DMS53 treated with DMSO at 0.1 percent for 48 hours (cell line): ENCODE data around the gene PTPRK.
"Not testable (repeated sequence)": the region's sequence is repeated elsewhere in the genome, so short reads cannot be mapped to it uniquely, and the experiment has no call there.

ENCODE experiments used
- DNase-seq: peaks from one replicate; lab custom pipeline; 2025; ENCODE audit not compliant: unreplicated experiment; lab: John Stamatoyannopoulos, UW

The PTPRK gene

DNA sequence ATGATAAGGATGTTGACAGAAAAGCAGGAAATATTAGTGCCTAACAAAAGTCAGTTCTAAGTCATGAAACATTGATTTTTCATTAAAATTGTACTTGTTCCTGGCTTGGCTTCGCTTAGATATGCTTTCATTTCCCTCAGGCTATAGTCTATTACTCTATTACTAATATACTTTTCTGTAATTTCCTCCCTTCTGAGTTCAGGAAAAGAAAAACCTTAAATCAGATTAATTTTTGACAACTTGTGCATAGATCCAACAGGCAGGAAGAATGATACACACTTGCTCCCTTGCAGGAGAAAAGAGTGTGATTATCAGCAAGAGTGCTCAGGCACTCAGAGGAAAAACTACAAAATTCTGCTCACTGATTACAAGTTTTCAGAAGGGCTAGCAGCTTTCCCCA lies 474.4 kb downstream of the PTPRK start:
- no peak for DNase-seq

DNA sequence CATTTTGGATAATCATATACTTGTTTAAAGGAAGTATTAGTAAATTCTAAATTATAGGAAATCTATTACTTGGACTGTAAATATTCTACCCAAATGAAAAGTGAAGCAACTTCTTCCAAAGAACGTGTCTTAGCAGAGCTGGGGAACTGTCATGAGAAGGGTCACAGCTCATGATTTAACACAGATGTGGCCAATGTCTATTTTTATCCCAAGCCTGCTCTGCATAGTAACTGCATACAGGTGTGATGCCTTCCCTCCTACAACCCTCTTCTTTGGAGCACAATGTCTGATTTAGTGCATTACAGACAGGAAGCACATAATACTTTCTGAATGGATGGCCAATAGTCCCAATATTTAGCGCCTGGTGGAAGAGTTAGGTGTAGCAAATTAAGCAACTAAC lies 480.9 kb downstream of the PTPRK start:
- DNase-seq, result no peak

DNA sequence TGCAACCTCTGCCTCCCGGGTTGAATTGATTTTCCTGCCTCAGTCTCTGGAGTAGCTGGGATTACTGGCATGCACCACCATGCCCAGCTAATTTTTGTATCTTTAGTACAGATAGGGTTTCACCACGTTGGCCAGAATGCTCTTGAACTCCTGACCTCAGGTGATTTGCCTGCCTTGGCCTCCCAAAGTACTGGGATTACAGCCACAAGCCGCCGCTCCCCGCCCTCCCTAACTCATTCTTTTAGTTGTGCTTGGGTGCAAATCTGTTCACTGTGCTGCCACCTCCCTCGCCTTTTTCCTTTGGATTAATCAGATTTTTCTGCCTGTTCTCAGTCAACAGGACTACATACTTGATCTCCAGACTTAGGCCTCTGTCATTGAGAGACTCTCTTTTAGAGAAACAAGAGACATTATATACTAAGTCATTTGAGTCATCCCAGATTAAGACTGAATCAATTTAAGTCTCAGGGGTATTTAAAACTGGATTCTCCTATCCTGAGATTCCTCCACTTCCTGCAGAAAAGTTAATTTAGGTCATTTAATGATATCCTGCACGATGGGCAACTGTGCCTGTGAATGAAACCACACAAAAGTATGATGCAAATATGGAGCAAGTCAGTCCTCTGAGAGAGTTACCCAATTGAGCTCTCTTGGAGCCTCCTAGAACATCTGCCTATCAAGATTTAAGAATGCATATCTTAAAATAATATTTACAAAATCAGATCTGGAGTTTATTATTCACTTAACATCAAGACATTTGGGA lies 483.4 kb downstream of the PTPRK start:
- no peak for DNase-seq

DNA sequence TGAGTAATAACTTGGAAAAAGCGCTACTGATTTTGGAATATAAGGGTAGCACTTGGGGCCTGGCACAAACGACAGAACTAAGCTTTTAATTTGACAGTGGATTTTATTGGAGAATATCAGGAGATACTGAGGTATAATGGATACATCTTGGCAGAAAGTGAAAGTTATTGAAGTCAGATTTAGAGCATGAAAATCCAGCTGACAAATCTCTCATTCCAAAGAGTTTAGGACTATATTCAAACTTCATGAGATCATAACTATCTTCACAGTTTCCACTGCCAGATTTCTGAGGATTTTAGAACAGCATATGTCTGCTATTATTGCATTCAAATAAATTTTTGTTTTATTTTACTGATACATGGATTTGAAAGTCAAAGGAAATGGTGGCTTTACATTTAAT lies 487.2 kb downstream of the PTPRK start:
- no peak for DNase-seq

DNA sequence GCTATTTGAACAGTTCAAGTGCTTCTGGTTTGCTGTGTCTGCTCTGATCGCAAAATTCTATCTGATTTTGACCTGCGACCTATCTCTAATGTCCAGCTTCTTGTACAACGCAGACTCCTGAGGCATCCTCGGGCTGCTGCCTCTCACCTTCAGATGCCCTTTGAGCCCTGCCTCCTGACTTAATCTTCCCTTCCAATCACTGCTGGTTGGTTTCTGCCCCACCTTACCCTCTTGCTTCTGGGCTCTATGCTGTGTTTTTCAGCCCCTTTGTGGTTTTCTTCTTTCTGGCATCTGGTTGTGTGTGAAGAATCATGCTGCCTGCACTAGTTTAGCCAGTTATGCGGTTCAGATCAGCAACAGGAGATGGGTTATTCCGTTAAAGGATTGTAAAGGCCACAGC lies 488.4 kb downstream of the PTPRK start:
- no peak for DNase-seq

DNA sequence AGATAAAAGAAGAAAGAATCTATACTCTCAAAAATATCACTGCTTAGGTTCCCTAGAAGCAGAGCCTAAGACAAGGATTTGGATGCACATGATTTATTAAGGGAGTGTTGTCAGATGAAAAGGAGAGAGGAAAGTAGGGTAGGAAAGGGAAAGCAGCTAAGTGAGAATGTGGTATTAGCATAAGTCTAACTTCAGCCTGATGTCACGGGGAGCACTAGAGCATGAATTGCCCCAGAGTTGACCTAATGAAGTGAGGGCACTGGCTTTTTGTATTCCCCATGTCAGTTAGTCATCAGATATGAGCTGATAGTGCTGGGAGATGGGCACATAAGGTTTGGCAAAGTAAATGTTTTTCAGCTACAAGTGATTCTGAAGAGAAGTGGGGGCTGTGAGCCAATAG lies 490.6 kb downstream of the PTPRK start:
- no peak for DNase-seq

DNA sequence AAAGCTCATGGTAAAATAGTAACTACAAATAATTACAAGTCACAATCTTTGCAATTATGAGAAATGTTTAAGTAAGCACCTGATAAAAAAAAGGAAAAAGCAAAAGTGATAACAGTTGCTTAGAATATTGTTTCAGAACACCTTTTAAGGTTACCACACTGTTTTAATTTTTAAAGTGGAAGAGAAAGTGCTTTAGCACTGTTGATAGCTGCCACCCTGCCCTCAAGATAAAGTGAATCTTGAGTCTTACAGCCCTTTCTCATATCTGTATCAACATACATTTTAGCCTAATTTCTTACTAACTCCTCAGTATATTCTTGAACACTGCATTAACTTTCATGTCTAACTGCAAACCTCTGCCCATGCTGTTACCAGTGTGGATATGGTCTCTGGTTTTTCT lies 492.2 kb downstream of the PTPRK start:
- DNase-seq, result no peak

DNA sequence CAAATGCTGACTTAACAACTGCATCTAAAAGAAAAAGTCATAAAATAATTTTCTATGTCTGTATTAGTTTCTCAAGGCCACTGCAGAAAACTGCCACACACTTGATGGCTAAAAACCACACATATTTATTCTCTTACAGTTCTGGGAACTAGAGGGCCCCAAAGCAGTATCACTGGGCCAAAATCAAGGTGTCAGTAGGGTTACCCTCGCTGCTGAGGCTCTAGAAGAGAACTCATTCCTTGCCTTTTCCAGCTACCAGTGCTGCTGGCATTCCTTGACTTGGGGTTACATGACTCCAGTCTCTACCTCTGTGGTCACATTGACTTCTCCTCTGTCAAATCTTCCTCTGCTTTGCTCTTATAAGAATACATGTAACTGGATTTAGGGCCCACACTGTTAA lies 494.9 kb downstream of the PTPRK start:
- no peak for DNase-seq

DNA sequence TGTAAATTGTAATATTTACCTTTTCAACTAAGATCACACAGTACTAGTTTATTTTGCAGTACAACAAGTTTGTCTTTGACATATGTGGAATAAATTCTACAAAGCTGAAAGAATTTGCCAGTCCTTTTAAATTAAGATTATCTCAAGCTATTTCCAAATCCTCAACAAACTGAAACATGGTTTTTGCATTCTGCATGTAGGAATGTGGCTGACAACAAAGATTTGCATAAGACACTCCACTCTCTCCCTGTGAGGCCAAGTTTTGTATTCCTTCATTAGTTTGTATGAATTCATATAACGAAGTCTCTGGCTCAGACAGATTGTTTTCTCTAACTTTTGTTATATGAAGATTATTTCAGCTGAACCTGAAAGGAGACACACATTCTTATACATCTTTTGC lies 495.4 kb downstream of the PTPRK start:
- no peak for DNase-seq

DNA sequence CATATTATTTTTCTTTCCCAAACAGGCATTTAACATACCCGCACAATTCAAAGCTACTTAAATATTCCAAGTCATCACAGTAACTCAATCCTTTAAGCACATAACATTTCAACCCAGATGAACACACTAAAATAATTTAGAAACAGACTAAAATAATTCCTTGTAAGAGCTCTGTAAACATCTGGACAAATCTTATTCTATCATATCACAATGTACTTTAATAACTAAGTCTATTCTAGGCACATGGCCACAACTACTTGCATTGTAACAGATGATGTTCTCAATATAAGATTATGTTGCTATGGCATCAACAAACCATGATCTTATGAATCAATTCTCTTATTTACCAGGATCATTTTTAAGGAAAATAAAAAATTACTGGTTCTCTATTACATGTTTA lies 496.4 kb downstream of the PTPRK start:
- no peak for DNase-seq

DNA sequence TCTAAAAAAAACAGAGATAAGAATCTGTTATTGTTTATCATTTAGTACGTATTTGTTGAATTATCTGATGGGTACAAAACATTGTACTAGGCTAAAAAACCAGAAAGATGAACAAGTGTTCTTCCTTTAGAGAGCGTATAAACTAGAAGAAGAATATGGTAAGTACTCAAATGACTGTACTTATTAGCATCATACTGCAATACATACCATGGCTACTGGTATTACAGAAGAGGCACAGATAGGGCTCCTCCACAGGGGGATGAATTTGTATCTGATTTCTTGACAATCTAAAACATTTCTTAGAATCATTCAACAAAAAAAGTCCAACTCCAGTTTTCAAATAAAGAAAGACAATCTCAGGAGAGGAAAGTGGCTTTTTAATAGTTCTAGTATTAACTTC lies 501.6 kb downstream of the PTPRK start:
- DNase-seq, result no peak

DNA sequence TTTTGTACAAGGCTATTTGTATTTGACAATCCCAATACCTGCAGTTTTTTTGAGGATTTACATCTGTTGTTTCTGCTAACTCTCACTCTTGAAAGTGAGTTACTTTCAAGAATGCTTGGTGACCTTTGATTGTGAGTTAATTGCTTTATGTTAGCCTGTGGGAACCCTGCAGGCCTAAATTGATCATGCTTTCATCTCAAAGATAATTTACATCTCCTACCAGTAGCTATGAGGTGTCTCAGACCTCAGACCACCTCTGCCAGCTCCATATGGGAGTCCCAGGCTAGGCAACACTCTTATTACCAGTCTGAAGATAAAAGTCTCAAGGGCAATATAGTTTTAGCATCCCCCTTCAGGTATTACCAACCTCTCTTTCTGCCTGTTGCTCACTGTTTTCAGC lies 503.1 kb downstream of the PTPRK start:
- no peak for DNase-seq

DNA sequence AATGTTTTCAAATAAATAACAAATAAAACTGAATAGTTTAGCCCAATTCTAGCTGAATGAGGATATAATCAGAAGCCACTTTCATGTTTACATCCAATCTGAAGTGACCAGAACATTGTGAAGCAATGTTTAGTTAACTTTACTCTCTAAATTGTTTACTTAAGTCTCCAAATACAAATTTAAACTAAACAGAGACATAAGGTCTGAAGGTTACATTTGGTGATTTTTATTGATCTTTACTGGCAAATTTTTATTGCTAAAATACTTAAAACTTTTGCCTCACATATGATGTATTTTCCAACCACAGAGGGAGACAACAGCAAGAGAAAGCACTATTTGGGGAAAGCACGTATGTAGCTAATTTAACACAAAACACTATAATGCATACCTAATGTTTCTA lies 512.7 kb downstream of the PTPRK start:
- DNase-seq, result no peak

DNA sequence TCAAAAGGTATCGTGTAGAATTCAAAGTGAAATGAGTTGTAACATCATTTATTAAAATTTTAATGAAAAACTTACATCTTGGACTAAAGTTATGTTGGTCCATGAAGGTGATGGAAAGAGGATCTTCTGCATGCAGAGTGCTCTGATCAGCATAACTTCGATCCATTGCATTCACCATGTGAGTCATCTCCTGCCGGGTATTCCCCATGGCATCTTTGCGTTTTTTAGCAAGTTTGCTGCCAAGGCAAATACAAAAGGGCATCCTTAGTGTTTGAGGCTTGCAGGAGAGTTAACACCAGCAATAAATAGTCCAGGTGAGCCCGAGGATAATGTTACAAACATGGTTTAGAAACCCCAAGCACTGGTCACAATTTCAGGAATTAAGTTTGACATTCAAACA lies 515.4 kb downstream of the PTPRK start:
- no peak for DNase-seq

DNA sequence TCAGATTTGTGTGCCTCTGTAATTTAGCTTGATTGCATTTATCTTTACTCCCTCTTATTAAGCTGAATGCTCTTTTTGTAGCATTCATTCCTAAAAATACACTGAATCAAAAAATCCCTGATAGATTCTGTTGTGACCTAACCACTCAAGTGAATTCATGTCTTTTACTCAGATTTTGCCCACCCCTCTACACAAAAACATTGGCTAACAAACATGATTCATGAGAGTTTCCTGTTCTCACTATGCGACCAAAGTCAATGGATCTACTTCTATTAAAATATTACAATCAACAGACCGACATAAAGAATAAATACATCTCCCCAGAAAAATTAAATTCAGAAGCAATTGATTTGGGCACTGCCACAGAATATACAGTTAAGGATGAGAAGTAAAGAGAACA lies 520.0 kb downstream of the PTPRK start:
- no peak for DNase-seq

DNA sequence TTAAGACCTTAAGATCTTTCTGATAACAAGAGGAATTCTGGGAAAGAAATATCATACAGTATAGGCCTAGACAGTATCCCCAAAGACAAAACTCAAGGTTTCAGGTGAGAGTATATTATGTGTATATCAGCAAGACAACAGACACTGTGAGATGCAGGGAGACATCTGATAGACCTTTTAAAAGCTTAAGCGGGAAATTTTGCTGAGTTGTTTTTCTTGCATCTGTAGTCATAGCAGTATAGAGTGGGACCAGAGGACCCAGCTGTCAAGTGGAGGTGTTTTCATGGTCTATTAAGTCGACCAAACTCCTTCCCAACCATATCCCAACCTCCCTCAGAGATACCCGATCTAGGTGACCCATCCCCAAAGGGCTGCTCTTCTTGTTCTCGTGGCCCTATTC lies 521.4 kb downstream of the PTPRK start:
- DNase-seq, result no peak

DNA sequence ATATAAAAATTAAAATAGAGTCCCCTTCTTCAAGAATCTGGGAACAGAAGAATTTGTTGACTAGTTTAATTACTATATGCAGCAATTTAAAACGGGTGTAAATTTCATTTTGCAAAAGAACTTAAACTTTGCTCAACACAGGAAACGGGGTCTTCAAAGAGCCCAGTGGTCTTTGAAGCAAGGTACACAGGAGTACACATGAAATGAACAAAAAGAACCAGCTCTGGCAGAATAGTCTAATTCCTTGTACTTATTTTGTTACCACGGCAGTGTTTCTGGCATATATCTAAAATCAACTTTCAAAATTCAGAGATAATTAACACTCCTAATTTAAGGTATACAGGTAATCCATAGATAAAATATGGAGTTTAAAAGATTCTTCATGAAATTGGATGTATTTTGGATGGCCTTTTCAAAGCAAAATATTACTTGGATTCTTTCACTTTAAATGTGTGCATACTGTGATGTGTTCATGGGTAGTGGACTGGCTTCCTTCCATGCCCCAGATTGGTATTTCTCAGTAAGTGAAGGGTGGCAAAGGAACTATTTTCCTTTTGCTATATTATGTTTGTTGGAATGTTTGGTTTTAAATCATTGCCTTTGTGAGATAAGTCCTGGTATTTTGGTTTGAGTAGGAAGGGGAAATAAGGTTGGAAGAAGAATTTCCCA lies 522.8 kb downstream of the PTPRK start:
- no peak for DNase-seq

DNA sequence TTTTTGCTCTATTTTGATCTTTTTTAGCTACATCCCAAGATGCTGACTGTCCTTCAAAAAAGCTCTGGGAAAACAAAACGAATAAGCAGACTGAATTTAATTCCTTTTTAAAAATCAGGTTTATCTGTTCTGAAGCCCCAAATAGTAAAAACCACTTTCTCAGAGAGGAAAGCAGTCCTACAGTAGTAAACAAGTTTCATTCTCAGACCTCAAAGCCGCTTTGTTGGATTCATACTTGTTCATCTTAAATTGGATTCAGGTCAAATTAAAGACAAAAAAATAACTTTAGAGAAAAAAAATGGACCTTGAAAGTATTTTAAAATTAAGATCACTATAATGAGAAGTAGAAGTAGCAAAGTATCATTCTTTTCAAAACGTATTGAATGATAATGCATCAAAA lies 523.5 kb downstream of the PTPRK start:
- DNase-seq, result no peak

DNA sequence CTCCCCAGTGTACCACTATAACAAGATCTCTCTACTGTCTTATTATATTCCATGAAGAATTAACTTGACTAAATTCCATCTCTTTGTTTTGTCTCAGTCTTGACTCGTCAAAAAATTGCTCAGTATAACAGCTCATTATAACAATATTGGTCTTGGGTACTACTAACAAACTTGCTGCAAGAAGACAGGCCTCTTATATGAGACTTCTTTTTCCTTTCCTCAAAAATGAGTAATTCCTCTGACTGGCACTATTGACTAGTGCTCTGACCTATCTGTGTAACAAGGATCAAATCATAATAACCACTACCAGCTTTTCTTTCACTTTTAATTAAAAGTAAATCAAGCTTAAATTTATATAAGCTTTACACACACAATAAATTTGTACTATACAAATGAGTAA lies 528.3 kb downstream of the PTPRK start:
- no peak for DNase-seq

DNA sequence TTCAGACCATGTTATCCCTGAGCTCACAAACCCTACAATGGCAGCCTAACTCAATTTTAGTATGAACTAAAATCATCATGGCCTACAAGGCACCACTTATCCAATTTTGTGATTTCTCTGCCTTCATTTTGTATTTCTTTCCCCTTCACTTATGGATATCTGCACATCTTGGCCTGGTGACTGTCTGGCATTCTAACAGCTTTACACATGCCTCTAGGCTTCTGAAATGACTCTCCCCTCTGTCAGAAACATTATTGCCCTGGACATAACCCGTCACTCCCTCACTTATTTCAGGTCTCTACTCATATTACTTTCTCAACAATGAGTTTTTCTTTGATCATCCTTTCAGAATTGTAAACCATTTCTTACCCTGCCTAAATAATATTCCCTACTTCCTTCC lies 530.3 kb downstream of the PTPRK start:
- no peak for DNase-seq

DNA sequence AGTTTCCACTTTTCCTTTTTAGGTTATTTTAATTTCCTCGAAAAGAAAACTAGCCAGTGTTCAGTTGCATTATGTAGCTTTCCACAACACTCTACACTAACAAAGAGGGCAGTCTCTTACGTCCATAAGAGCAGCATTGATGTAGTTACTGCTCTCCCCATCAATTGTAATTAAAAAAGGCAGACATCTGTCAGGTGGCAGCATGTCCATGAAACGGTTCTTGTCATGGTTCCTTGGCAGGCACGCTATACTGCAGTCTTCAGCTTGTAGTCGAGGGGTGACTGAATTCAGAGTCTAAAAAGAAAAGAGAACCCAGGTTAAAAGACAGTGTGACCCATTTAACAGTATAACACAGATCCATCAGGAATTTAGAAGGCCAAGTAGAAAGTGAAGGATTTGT lies 539.4 kb downstream of the PTPRK start:
- DNase-seq, result no peak

DNA sequence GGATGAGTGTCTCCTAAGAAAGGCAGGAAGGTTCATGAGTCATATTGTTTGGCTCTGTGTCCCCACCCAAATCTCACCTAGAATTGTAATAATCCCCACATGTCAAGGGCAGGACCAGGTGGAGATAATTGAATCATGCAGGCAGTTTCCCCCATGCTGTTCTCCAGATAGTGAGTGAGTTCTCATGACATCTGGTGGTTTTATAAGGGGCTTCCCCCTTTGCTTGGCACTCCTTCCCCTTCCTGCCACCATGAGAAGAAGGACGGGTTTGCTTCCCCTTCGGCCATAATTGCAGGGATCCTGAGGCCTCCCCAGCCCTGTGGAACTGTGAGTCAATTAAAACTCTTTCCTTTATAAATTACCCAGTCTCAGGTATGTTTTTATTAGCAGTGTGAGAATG lies 542.2 kb downstream of the PTPRK start:
- not testable (repeated sequence) for DNase-seq

DNA sequence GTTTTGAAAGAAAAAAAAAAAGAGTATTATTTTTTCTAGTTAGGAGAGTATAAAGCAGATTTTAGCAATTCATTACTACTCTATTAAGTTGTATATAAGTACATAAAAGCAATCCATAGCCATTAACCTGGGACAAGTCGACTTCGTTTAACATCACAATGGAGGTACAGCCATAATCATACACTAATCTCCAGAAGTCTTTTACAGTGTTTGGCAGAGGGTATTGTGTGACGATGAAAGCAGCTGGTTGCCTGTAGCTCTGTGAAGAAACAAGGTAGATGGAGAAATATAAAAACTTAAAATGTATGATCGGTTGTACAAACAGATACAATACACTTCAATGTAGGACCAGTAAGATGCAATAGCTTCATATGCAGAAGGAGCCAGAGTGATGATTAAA lies 543.6 kb downstream of the PTPRK start:
- DNase-seq, result no peak
